ENCODE results near the gene RAB22A.
"Not testable (repeated sequence)": the region's sequence is repeated elsewhere in the genome, so short reads cannot be mapped to it uniquely, and the experiment has no call there.

RAB22A gene

DNA sequence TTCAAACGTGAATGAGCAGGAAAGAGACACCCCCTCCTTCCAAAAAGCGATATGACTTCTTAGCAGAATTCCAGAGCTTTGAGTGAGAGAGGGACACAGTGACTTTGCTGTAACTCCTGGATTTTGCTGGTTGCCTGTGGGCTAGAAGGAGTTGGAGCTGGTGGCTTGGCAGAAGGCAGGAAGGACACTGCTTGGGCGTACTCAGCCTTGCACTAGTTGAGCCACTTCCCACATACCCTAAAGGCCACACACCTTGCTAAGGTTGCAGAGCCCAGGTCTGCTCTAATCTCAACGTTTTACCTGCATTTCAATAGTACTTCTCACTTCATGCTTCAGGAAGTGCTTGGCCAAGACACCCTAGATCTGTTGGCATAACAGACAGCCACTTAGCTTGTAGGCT is 30.6 kb downstream of the RAB22A start:
- intact Hi-C loops (cut with DNase I) = no loop called here
- no peak for DNase-seq

DNA sequence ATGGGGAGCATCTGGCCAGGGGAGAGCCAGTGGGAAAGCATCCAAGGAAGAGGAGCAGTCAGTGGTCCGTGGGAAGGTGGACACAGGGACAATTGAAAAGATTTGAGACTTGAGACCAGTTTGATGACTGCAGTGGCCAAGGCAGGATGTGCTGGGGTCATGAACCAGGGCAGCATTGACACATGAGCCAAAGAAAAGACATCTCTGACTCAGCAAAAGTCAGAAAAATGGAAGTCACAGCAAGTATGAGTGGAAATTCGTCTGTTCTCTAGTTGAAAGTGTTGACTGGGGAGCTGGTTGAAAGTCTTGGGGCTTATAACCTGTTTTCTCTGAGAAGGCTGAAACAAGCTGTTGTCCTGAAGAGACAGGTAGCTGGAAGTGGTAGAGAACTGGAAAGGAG is 31.3 kb downstream of the RAB22A start:
- intact Hi-C loops (cut with DNase I) = no loop called here
- no peak for DNase-seq

DNA sequence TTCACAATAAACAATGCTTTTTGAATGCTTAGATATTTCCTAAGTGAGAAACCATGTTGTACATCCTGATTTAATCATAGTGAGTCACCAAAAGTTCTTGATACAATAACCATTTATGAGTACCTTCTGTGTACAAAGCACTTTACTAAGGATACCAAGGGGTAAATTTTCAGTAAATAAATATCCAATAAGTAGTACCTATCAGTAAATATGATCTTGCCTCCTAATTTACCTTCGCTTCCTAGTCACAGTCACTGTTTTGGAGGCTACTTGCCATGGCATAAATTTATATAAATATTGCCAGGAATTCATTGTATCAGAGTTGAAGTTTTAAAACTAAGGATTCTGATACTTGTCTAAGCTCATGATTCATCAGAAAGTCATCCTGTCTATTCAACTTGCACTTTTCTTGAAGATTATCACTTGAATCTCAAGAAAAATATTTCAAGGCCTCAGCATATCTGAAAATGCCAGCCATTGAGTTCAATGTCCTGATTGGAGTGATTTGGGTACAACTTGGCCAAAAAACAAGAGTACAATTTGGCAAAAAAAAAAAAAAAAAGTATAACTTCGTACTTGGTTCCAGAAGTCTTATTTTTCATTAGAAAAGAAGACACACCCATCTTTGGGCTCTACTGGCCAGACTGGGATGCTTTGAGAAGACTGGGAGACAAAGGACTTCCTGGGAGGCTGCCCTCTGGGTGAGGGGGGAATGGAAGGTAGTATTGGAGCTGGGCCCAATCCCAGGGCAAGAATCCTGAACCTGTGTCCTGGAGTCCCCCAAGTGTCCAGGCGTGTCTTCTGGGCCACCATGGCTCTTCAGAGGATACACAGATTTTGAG is 32.8 kb downstream of the RAB22A start:
- intact Hi-C loops (cut with DNase I) = no loop called here
- no peak for DNase-seq

DNA sequence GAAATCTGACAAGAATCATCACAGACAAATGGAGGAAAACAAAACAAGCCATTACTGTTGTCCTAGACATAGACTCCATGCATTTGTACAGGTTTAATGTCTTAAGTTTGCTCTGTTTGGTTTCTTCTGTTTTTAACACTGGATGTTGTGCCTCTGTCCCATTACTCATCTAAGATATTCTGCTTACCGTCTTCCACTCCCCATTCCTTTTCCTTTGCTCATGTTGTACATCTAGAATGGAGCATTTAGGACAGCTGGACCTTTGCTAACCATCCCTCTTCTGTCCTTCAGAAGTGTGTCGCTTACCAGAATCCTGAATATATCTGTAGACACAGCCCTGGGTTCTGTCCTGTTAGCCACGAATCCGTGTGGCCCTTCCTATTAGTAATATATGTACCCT is 35.2 kb downstream of the RAB22A start:
- no peak for DNase-seq
- intact Hi-C loops (cut with DNase I) = no loop called here

DNA sequence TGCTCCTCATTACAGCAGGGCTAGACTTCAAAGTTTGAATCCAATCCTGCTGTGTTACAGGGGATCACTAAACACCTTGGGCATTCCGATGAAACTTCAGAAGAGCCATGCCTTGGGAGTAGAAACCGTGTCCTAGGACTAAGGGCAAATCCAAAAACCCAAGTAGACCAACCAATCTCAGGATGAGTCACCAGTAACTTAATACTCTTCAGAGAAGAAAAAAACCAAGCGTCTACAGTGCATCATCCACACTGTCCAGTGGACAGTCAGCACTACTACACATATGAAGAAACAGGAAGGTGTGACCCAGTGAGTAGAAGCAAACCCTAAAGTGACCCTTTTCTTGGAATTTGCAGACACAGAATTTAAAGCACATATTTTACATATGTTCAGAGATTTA is 40.1 kb downstream of the RAB22A start:
- DNase-seq = no peak
- intact Hi-C loops (cut with DNase I) = no loop called here

DNA sequence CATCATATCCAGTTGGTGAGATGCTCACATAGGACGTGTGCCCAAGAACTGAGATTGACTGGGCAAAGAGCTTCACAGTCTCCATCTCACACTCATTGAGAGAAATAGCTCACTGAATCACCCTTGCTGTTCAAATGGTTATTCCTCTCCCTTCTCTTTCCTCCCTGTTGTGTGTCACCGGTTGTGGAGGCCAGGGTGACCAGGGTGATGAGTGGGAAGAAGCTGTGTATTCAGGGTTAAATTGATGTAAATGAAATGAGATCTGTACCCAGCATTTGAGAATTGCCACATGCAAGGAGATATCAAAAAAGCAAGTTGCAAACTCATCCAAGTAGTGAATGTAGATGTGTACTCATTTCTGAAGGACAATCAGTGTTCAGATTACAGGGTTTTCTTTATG is 43.0 kb downstream of the RAB22A start:
- intact Hi-C loops (cut with DNase I) = no loop called here
- DNase-seq = no peak

DNA sequence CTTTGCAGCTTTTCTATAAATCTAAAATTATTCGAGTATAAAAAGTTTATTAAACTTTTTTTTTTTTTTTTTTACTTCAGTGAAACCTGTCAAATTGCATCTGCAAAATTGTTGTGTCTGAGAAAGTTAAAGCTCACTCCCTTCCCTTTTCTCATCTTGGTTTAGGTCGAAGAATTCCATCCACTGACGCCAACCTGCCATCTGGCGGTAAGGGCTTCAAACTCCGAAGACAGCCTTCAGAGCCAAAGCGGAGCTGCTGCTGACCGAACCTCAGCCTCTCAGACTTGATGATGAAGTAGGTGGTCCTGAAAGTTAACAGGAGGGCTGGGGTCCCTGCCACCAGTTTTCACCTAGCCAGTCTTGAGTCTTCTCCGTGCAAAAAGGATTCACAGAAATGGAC is 49.9 kb downstream of the RAB22A start:
- intact Hi-C loops (cut with DNase I) = no loop called here
- DNase-seq = no peak

DNA sequence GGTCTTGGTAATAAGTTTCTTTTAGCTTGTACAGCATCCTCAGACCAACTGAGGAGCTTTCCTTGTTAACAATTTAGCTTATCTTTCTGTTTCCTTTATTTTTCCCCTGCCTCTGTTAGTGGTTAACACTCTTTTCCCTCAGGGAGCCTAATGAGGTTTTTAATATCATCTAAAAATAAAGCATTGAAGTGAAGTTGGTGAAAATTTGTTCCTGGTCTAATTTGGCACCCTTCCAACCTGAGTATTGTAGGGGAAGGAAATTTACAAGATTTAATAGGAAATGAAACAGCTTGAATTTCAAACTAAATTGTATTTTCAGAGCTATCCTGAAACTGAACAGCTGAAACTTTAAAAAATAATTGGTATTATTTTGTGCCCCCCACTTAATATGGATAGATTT is 51.4 kb downstream of the RAB22A start:
- DNase-seq = no peak
- intact Hi-C loops (cut with DNase I) = no loop called here

DNA sequence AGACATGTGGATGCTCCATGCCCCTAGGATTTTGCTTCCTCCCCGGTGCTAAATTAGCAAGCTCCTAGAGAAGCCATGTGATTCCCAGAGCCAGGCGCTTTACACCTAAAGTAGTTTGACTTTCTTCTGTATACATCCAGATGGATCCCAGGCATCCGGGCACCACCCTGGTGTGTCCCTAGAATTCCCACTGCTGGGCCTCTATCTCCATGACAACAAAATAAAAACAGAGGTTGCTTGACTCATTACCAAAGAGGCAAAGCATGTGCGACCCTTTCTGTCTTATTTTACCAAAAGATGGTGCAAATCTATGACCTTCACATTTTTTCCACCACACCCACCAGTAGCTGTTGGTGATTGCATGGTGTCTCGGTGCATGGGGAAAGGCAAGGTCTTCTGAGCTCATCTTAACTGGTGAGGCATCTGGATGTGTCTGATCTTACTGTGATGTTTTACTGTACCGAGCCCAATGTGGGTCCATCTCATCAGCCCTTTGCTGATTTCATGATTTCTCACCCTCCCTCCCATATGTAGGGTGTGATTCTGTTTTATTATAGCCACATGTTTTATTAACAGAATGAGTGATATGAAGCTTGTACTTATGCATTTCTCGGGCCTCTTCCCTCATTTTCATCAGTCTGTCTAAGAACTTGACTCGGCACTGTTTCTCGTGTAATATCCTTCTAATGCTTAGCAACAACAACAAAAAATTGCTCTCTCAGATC is 52.1 kb downstream of the RAB22A start:
- DNase-seq = no peak
- intact Hi-C loops (cut with DNase I) = no loop called here

DNA sequence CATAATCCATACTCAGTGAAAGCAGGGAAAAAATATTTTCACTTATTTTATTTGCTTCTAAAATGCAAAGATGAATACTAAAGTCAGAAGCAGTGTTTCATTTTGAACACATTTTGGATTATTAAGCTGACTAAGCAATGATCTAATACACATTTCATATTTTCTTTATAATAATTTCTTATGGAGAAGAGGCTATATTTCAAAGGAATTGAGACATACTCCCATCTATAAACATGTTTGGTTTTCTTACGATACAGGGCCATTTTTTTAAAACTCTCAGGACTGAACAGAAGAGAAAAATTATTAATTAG is 52.6 kb downstream of the RAB22A start:
- intact Hi-C loops (cut with DNase I) = no loop called here
- no peak for DNase-seq

DNA sequence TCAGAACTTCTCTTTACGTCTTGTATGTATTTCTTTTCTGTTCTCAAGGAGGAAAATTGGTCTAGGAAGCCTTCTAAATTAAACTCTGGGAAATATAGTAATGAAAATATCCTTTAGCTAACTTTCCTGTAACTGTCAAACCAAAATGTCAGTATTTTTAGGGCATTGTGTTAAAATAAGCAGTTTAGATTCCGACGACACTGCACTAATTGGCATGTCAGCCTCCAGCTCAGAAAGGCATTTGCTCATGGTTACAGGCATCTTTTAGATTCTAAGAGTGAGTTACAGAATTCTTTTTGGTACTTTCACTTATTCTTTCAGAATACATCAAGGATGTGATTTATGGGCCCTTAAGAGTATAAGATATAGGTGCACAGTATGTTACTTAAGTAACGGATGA is 53.5 kb downstream of the RAB22A start:
- intact Hi-C loops (cut with DNase I) = no loop called here
- DNase-seq = no peak

DNA sequence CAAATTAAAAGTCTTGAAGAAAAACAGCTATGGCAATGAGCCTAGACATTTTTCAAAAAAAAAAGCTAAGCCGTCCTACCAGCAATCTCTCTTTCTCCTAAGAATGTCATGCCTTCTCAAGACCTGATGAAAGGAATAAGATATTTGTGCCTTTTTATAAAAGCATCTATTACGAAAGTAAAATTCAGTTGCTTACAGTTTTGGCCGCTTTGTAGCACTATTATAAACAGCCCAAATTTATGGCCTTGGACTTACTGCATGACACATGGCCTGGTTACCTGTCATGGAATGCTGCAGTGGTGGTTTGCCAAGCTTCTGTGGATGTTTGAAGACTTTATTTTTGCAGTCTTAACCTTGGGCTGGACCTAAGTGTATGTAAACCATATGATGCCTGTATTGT is 57.4 kb downstream of the RAB22A start:
- no peak for DNase-seq
- intact Hi-C loops (cut with DNase I) = no loop called here

DNA sequence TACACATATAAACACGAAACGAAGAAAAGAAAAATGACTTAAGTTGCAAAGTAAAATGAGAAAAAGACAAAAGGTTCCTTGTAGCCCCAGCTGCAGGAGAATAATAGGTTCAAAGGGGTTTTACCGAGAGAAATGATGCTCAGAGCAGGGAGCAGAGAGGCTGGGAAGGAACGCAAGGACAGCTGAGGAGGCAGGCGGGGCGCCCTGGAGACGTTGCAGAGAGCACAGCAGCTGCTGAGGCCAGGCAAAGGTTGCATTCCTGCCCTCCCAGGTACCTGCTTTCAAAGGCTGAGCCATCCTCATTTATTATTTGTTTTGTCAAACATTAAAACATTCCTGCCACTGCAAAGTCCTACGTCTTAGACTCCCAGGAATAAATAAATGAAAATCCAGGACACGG is 63.3 kb downstream of the RAB22A start:
- no peak for DNase-seq
- intact Hi-C loops (cut with DNase I) = no loop called here

DNA sequence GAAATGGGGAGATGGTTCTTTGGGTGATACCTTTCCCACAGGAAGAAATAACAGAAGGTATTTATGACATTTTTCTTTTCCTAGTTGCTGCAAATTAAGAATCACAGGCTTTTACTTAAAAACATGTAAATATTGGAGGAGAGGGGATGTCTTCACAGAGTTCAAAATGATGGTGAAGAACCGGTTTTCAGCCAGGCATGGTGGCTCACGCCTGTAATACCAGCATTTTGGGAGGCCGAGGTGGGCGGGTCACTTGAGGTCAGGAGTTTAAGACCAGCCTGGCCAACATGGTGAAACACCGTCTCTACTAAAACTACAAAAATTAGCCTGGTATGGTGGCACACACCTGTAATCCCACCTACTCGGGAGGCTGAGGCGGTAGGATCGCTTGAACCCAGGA is 63.8 kb downstream of the RAB22A start:
- intact Hi-C loops (cut with DNase I); DNase-seq: not testable (repeated sequence)

DNA sequence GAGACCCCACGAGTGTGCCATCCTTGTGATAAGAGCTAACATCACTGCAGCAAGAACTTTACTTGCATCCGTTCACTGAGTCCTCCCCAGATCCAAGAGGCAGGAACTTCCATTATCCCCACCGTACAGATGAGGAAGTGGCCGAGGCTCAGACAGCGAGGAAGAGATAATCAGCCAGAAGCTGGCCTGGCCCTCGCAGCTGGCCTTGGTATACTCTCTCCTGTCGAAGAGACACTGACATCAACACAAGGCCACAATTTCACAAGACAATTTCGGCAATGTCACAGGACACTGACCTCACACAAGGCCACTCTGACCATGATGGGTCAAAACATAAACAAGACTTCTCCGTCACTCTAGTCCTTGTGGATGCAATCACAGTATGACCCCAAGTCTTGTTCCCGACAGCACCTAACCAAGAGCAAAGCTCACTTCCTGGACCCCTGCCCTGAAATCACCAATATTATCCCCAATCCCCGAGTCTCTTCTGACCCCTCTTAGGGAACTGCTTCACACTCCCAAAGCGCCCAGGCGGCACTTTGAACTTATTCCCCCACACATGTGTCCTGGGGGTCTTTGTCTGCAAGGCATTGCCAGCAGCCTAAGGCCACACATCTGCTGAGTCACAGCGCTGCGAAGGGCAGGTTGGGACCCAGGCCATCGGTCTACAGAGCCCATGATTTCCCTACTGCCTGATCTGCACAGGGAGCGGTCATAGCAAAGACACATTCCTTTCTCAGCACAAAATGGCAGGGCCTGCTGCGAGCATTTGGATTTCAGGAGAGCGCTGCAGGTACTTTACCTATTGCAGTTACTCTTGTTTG is 64.7 kb downstream of the RAB22A start:
- no peak for DNase-seq
- intact Hi-C loops (cut with DNase I) = no loop called here

DNA sequence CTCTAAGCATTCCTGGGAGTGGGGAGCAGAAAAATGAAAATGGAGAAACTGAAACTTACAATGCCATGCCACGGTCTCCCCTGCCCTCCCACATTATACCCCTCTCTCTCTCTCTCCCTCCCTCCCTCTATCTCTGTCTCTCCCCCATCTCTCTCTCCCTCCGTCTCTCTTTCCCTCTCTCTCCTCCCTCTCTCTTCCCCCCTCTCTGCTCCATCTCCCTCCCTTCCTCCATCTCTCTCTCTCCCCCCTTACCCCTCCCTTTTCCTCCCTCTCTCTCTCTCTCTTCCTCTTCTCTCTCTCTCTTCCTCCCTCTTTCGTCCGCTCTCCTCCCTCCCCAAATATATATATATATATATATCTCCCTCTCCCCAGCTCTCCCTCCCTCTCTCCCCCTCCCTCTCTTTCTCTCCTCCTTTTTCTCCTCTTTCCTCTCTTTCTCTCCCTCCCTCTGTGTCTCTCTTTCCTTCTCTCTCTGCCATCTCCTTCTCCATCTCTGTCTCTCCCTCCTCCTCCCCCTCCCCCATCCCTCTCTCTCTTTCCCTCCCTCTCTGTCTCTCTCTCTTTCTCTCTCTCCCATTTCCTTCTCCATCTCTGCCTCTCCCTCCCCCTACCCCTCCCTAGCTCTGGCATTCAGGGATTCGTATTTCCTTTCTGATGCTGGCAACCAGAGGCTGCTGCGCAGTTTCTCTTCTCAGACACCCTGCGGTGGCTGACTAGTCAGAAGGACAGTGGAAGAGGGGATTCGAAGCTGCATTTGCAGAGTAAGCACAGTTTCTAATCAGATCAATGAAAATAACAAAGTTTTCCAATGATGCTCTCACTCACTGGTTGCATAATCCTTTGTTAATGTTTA is 65.6 kb downstream of the RAB22A start:
- peak in 1 of 10 donors; percentile 23 for DNase-seq
- intact Hi-C loops (cut with DNase I) = no loop called here

DNA sequence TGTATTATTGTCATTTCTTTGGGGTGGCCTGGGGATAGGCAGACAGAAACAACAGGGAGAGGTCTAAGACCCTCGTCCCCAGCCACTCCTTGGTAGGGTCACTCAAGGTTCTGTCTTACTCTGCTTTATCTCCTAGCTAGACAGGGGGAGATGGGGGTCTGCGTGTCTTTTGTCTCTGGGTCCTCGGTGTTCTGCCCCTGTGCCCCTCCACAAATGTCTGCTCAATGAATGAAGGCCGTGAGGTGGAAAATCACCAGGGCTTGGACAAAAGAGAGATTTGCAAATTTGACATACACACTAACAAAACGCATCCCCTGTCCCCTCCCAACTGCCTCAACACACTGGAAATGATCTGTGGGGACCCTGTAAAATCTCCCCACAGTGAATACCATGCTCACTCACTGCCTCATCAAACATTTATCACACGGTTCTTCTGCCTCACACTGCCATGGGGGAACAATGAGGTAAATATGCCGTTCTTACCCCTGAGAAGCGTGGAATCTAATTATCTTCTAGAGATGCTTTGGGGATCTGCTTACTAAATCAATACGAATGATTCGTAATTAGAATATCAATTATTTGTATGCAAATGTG is 66.3 kb downstream of the RAB22A start:
- no peak for DNase-seq
- intact Hi-C loops (cut with DNase I) = no loop called here

DNA sequence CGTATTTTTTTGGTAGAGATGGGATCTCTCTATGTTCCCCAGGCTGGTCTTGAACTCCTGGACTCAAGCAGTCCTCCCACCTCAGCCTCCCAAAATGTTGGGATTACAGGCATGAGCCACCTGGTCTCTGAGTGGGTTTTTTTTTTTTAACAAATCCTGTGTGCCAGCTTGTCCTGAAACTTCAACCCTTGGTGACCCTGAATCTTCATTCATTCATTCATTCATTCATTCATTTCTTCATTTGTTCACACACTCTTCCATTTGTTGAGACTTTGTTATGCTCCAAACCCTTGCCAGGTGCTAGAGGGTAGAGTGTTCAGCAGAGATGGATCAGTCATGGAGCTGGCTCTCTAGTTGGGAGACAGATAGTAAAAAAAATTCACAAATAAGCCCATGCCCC is 67.5 kb downstream of the RAB22A start:
- no peak for DNase-seq
- intact Hi-C loops (cut with DNase I) = no loop called here

DNA sequence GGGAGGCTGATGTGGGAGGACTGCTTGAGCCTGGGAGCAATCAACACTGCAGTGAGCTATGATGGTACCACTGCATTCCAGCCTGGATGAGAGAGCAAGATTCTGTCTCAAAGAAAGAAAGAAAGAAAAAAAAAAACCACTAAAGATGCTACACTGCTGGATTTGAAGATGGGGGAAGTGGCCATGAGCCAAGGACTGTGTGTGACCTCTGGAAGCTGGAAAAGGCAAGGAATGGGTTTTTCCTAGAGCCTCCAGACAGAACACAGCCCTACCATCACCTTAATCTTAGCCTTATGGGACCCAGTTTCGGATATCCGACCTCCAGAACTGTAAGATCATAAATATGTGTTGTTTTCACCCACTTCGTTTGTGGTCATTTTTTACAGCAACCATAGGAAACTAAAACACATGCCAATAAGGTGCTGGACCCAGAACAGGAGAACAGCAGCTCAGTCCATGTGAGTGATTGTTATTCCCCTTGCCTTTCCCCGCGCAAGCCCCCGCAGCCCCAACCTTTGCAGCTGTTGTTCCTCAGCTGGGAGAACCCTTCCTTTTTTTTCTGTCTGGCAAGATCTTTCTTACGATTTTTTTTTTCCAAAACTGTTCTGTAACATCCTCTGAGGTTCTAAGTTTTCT is 68.4 kb downstream of the RAB22A start:
- no peak for DNase-seq
- intact Hi-C loops (cut with DNase I) = no loop called here

DNA sequence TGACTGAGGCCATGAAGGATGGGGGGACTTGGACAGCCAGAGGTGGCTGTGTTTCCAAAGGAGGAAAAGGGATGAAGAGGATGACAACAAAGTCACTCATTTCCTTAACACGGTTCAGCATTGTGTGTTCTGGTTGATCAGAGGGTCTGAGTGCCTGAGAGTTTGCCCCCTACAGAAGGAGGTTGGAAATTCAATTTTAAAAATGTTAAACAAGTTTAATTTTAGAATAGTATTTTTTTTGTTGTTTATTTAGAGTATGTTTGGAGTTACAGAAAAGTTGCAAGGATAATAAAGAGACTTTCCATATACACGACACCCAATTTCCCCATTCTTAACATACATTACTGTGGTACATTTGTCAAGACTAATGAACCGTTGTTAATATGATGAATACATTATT is 69.2 kb downstream of the RAB22A start:
- no peak for DNase-seq
- intact Hi-C loops (cut with DNase I) = no loop called here

Measured in posterior cingulate gyrus (tissue), 11 donors.